ENCODE results near the gene PFDN1. TPM values are rescaled to one million over a fixed set of nuclear protein-coding genes. Genes with fewer than 3 reads are reported as not detected.

Gene PFDN1
- polyA plus RNA-seq, 1 experiment: 114 TPM

GRCh38 chr5:140219068-140219991, 83.6 kb downstream of the PFDN1 start:
- ChIA-PET POLR2A (no interaction called here), CTCF (interaction anchor here (1.1 to 2.7 kb wide), 3 partner anchors 9 to 21 kb away, joined by 3 to 11 read pairs (median 8); no protein-coding TSS in a partner anchor)
- TF ChIP-seq CTCF (IDR thresholded peaks at IDR 0.05; ENCODE audit: insufficient read depth, low read depth, low read length): no peak
- no peaks in the 10 kb centered on the region for H3K27me3 ChIP-seq (ENCODE audit: control insufficient read depth, insufficient read depth, low read length)
- H3K4me3 ChIP-seq (ENCODE audit: low read depth, low read length): no peak overlapping the region
- DNase-seq (ENCODE audit: low read depth): no peak
- H3K36me3 ChIP-seq (ENCODE audit: control insufficient read depth, insufficient read depth, low read length): no peaks in the 10 kb centered on the region

GRCh38 chr5:140217299-140218026, 85.4 kb downstream of the PFDN1 start:
- POLR2A ChIA-PET: no interaction called here
- no peak for TF ChIP-seq CTCF (IDR thresholded peaks at IDR 0.05; ENCODE audit: insufficient read depth, low read depth, low read length)
- H3K4me3 ChIP-seq (ENCODE audit: low read depth, low read length): no peak overlapping the region
- no peak for DNase-seq (ENCODE audit: low read depth)
- H3K36me3 ChIP-seq (ENCODE audit: control insufficient read depth, insufficient read depth, low read length): no peaks in the 10 kb centered on the region
- no peaks in the 10 kb centered on the region for H3K27me3 ChIP-seq (ENCODE audit: control insufficient read depth, insufficient read depth, low read length)
- CTCF ChIA-PET: interaction anchor here (0.6 to 2.7 kb wide), 5 partner anchors 12 to 1295 kb away, joined by 3 to 8 read pairs (median 5); no protein-coding TSS in a partner anchor

- ChIA-PET CTCF (interaction anchor here (0.6 to 2.7 kb wide), 5 partner anchors 23 to 1295 kb away, joined by 3 to 8 read pairs (median 5); partner anchors contain the start of gene HBEGF), POLR2A (no interaction called here)
These were observed 86.3 kb downstream of the PFDN1 start for GRCh38 chr5:140216478-140217074.

GRCh38 chr5:140215276-140215675, 87.6 kb downstream of the PFDN1 start:
- no peak overlapping the region for H3K4me3 ChIP-seq (ENCODE audit: low read depth, low read length)
- no peak for DNase-seq (ENCODE audit: low read depth)
- no peak for TF ChIP-seq CTCF (IDR thresholded peaks at IDR 0.05; ENCODE audit: insufficient read depth, low read depth, low read length)
- CTCF ChIA-PET: no interaction called here
- no peaks in the 10 kb centered on the region for H3K27me3 ChIP-seq (ENCODE audit: control insufficient read depth, insufficient read depth, low read length)
- POLR2A ChIA-PET: no interaction called here
- H3K36me3 ChIP-seq (ENCODE audit: control insufficient read depth, insufficient read depth, low read length): no peaks in the 10 kb centered on the region

More at GRCh38 chr5:140216478-140217074, 86.3 kb downstream of the PFDN1 start:
- no peak overlapping the region for H3K4me3 ChIP-seq (ENCODE audit: low read depth, low read length)
- no peaks in the 10 kb centered on the region for H3K36me3 ChIP-seq (ENCODE audit: control insufficient read depth, insufficient read depth, low read length)
- H3K27me3 ChIP-seq (ENCODE audit: control insufficient read depth, insufficient read depth, low read length): no peaks in the 10 kb centered on the region
- no peak for DNase-seq (ENCODE audit: low read depth)
- no peak for TF ChIP-seq CTCF (IDR thresholded peaks at IDR 0.05; ENCODE audit: insufficient read depth, low read depth, low read length)

GRCh38 chr5:140214831-140215230, 88.1 kb downstream of the PFDN1 start:
- POLR2A ChIA-PET: no interaction called here

More at GRCh38 chr5:140214831-140215230, 88.1 kb downstream of the PFDN1 start:
- no peak for TF ChIP-seq CTCF (IDR thresholded peaks at IDR 0.05; ENCODE audit: insufficient read depth, low read depth, low read length)
- CTCF ChIA-PET: no interaction called here
- Histone ChIP-seq H3K27me3 (ENCODE audit: control insufficient read depth, insufficient read depth, low read length) (no peaks in the 10 kb centered on the region), H3K36me3 (ENCODE audit: control insufficient read depth, insufficient read depth, low read length) (no peaks in the 10 kb centered on the region), H3K4me3 (ENCODE audit: low read depth, low read length) (no peak overlapping the region)
- no peak for DNase-seq (ENCODE audit: low read depth)
